Measurements from ENCODE around the gene PTPN11.

DNA sequence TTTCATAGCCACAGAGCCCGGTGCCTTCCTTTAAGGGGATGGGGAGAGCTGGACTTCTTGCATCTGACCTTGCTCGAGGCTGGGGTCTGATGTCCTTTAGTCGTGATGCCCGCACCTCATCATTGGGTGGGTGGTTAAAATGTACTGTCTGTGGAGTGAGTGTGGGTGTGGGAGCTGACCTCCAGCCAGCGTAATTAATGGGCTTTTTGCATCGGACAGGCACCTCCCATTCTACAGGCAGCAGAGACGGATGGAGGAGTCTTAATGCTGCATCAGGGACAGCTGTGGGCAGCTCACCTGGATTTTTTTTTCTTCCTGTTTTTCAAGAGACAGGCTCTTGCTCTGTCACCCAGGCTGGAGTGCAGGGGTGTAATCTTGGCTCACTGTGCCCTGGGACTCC, 114.8 kb downstream of the PTPN11 start:
- TF ChIP-seq, protein P1, sequence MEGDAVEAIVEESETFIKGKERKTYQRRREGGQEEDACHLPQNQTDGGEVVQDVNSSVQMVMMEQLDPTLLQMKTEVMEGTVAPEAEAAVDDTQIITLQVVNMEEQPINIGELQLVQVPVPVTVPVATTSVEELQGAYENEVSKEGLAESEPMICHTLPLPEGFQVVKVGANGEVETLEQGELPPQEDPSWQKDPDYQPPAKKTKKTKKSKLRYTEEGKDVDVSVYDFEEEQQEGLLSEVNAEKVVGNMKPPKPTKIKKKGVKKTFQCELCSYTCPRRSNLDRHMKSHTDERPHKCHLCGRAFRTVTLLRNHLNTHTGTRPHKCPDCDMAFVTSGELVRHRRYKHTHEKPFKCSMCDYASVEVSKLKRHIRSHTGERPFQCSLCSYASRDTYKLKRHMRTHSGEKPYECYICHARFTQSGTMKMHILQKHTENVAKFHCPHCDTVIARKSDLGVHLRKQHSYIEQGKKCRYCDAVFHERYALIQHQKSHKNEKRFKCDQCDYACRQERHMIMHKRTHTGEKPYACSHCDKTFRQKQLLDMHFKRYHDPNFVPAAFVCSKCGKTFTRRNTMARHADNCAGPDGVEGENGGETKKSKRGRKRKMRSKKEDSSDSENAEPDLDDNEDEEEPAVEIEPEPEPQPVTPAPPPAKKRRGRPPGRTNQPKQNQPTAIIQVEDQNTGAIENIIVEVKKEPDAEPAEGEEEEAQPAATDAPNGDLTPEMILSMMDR (optimal IDR thresholded peaks at IDR 0.05 in 1 of 3, IDR thresholded peaks at IDR 0.05 in 1 of 3, conservative IDR thresholded peaks at IDR 0.05 in 1 of 3; ENCODE audit: extremely low read depth in 1 of 3, insufficient read depth in 2 of 3, low read length in 3 of 3), result no peak
- TF ChIP-seq EZH2 (IDR thresholded peaks at IDR 0.05; ENCODE audit: low read length), result no peak
